K562 (cell line): ENCODE data around the gene LRCOL1. TPM values are rescaled to one million over a fixed set of nuclear protein-coding genes. Genes with fewer than 3 reads are reported as not detected.

Experiments used
- CREB1 ChIP-seq, 2 experiments: sonication (generic) in 1 of 2; formaldehyde crosslinking in 1 of 2; IDR thresholded peaks; 2 replicates each; pipeline versions ENCODE4 v1.6.1 to v1.8.0; 2012 to 2022; ENCODE audit warnings: inconsistent platforms in 1 of 2, mild to moderate bottlenecking in 1 of 2, missing genetic modification reagents in 1 of 2, moderate library complexity in 1 of 2
- CREM ChIP-seq: IDR thresholded peaks from 2 replicates; pipeline ENCODE4 v1.6.1; 2014; ENCODE audit warnings: antibody characterized with exemption, low read depth
- HNRNPUL1 ChIP-seq: fragments of 200-400 bp; formaldehyde crosslinking; IDR thresholded peaks from 2 replicates; pipeline ENCODE4 v1.6.1; 2017; ENCODE audit warnings: low read length
- KLF13 ChIP-seq: fragments of 450-650 bp; IDR thresholded peaks from 2 replicates; pipeline ENCODE4 v1.6.1; 2016; ENCODE audit warnings: missing genetic modification characterization, low read depth, mild to moderate bottlenecking, missing compliant biosample characterization, moderate library complexity, borderline replicate concordance
- L3MBTL2 ChIP-seq: fragments of 450-650 bp; IDR thresholded peaks from 2 replicates; pipeline ENCODE4 v1.6.1; 2016; ENCODE audit warnings: mild to moderate bottlenecking, moderate library complexity
- MYNN ChIP-seq, 2 experiments: sonication (generic); formaldehyde crosslinking in 1 of 2; IDR thresholded peaks; 2 replicates each; pipeline versions ENCODE4 v1.5.0 to v1.6.1; 2016 to 2020; ENCODE audit warnings: antibody characterized with exemption in 1 of 2, missing genetic modification reagents in 1 of 2
- PTTG1 ChIP-seq: fragments of 450-650 bp; IDR thresholded peaks from 2 replicates; pipeline ENCODE4 v1.6.1; 2016; ENCODE audit warnings: low read depth, mild to moderate bottlenecking, missing genetic modification characterization, missing compliant biosample characterization
- RFX1 ChIP-seq: fragments of 450-650 bp; IDR thresholded peaks from 2 replicates; pipeline ENCODE4 v1.6.1; 2016; ENCODE audit warnings: mild to moderate bottlenecking, moderate library complexity
- SMAD2 ChIP-seq: fragments of 150-350 bp; IDR thresholded peaks from 2 replicates; pipeline ENCODE4 v1.6.1; 2014; ENCODE audit warnings: low read depth, mild to moderate bottlenecking, low read length
- SUPT5H ChIP-seq: fragments of 450-650 bp; IDR thresholded peaks from 2 replicates; pipeline ENCODE4 v1.6.1; 2016
- TCF3 ChIP-seq: sonication (generic); formaldehyde crosslinking; IDR thresholded peaks from 2 replicates; pipeline ENCODE4 v1.4.0; 2020; ENCODE audit warnings: mild to moderate bottlenecking, missing genetic modification reagents
- XRCC3 ChIP-seq: fragments of 450-650 bp; IDR thresholded peaks from 2 replicates; pipeline ENCODE4 v1.6.1; 2017; ENCODE audit warnings: mild to moderate bottlenecking, moderate library complexity
- YY1 ChIP-seq, 3 experiments: IDR thresholded peaks; 2 replicates each; pipeline ENCODE4 v1.6.1; 2011; ENCODE audit warnings: low read length in 2 of 3, mild to moderate bottlenecking in 2 of 3, moderate library complexity in 2 of 3, borderline replicate concordance in 1 of 3, control low read depth in 1 of 3, low read depth in 1 of 3; ENCODE audit not compliant: insufficient read depth in 3 of 3, insufficient replicate concordance in 2 of 3, control insufficient read depth in 1 of 3, insufficient read length in 1 of 3; ENCODE audit errors: extremely low read depth in 1 of 3
- ZNF175 ChIP-seq: fragments of 200-800 bp; sonication (Bioruptor generic); IDR thresholded peaks from 2 replicates; pipeline ENCODE4 v1.6.1; 2016; ENCODE audit warnings: low read depth, mild to moderate bottlenecking, missing genetic modification characterization, missing compliant biosample characterization
- ZNF445 ChIP-seq: fragments of 250-450 bp; sonication (Bioruptor Pico); IDR thresholded peaks from 2 replicates; pipeline ENCODE4 v1.4.0; 2020; ENCODE audit warnings: low read depth, mild to moderate bottlenecking, moderate library complexity
- ZNF696 ChIP-seq: fragments of 250-450 bp; sonication (Bioruptor Pico); conservative IDR thresholded peaks from 2 replicates; pipeline ENCODE4 v1.4.0; 2020; ENCODE audit warnings: mild to moderate bottlenecking, moderate library complexity
- ZNF707 ChIP-seq: fragments of 250-450 bp; sonication (Bioruptor Pico); conservative IDR thresholded peaks from 2 replicates; pipeline ENCODE4 v1.8.0; 2022; ENCODE audit warnings: inconsistent platforms, mild to moderate bottlenecking, moderate library complexity
- polyA plus RNA-seq, 8 experiments: library from polyadenylated mRNA; depleted of rRNA in 4 of 8; stranded (reverse) in 5 of 8; unstranded in 3 of 8; fragments of >200 nt; fragmentation: Nextera tagmentation in 2 of 8; fragmentation: Illumina TruSeq in 1 of 8; extraction: Ambion mirVana in 2 of 8; extraction: Trizol in 1 of 8; gene quantifications; 2 replicates each; pipeline versions ENCODE4 v1.2.1 to v1.2.3, GENCODE V29; 2011 to 2014; ENCODE audit warnings: inconsistent platforms in 1 of 8, missing spikeins in 1 of 8
- total RNA-seq, 7 experiments: library from RNA; depleted of rRNA in 6 of 7; stranded (reverse); fragments of >200 nt in 6 of 7; fragmentation: Illumina TruSeq in 2 of 7; extraction: Trizol in 2 of 7; gene quantifications; 2 replicates each; pipeline versions ENCODE4 v1.2.1 to v1.2.3, GENCODE V29; 2011 to 2021; ENCODE audit warnings: low replicate concordance in 1 of 7
- TF ChIP-seq, protein P1 (sequence below): fragments of 250-450 bp; sonication (Bioruptor Pico); IDR thresholded peaks from 2 replicates; pipeline ENCODE4 v1.4.0; 2020
- TF ChIP-seq, protein P2 (sequence below): fragments of 250-450 bp; sonication (Bioruptor Pico); IDR thresholded peaks from 2 replicates; pipeline ENCODE4 v1.8.0; 2022; ENCODE audit warnings: inconsistent platforms, mild to moderate bottlenecking, moderate library complexity, borderline replicate concordance

LRCOL1 gene
- total and polyA plus RNA-seq, 9 of the 15 experiments (the other 6 are each of a cell fraction or from before 2014, with no cell fraction given) = not detected

DNA sequence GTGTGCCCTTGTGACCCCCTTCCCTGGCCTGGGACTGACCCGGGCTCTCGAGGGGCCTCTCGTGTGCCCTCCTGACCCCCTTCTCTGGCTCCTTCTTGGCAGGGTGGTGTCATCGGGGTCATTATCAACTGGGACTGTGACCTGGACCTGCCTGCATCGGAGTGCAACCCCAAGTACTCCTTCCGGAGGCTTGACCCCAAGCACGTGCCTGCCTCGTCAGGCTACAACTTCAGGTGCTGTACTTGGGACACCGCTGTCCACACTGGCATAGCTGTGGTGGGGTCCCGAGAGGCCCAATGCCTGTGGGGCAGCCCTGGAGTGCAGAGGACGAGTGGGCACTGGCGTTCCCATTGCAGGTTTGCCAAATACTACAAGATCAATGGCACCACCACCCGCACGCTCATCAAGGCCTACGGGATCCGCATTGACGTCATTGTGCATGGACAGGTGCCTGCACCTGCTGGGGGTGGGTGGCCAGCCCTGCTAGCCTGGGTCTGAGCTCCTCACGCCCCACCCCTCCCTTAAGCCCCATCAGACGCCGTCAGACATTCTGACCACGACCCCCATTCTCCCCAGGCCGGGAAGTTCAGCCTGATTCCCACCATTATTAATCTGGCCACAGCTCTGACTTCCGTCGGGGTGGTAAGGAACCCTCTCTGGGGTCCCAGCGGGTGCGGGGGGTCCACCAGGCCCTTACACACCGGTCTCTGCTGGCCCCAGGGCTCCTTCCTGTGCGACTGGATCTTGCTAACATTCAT is 10.7 kb upstream of the LRCOL1 start (continued):
- peak; percentile 17; the same call in 1 of the 2 replicates for TF ChIP-seq CREB1 (IDR thresholded peaks at IDR 0.05)
- no peak for TF ChIP-seq CREB1 (CRISPR knock-in tag; IDR thresholded peaks at IDR 0.05)
- TF ChIP-seq KLF13 (tag) = no peak
- TF ChIP-seq RFX1 = no peak
- TF ChIP-seq, protein P1, sequence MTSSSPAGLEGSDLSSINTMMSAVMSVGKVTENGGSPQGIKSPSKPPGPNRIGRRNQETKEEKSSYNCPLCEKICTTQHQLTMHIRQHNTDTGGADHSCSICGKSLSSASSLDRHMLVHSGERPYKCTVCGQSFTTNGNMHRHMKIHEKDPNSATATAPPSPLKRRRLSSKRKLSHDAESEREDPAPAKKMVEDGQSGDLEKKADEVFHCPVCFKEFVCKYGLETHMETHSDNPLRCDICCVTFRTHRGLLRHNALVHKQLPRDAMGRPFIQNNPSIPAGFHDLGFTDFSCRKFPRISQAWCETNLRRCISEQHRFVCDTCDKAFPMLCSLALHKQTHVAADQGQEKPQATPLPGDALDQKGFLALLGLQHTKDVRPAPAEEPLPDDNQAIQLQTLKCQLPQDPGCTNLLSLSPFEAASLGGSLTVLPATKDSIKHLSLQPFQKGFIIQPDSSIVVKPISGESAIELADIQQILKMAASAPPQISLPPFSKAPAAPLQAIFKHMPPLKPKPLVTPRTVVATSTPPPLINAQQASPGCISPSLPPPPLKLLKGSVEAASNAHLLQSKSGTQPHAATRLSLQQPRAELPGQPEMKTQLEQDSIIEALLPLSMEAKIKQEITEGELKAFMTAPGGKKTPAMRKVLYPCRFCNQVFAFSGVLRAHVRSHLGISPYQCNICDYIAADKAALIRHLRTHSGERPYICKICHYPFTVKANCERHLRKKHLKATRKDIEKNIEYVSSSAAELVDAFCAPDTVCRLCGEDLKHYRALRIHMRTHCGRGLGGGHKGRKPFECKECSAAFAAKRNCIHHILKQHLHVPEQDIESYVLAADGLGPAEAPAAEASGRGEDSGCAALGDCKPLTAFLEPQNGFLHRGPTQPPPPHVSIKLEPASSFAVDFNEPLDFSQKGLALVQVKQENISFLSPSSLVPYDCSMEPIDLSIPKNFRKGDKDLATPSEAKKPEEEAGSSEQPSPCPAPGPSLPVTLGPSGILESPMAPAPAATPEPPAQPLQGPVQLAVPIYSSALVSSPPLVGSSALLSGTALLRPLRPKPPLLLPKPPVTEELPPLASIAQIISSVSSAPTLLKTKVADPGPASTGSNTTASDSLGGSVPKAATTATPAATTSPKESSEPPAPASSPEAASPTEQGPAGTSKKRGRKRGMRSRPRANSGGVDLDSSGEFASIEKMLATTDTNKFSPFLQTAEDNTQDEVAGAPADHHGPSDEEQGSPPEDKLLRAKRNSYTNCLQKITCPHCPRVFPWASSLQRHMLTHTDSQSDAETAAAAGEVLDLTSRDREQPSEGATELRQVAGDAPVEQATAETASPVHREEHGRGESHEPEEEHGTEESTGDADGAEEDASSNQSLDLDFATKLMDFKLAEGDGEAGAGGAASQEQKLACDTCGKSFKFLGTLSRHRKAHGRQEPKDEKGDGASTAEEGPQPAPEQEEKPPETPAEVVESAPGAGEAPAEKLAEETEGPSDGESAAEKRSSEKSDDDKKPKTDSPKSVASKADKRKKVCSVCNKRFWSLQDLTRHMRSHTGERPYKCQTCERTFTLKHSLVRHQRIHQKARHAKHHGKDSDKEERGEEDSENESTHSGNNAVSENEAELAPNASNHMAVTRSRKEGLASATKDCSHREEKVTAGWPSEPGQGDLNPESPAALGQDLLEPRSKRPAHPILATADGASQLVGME (CRISPR knock-in tag) = no peak
- no peak for TF ChIP-seq ZNF707 (CRISPR knock-in tag)
- peak; percentile 39; the same call in 1 of the 2 replicates for TF ChIP-seq SUPT5H
- no peak for TF ChIP-seq ZNF696 (CRISPR knock-in tag)
- no peak for TF ChIP-seq HNRNPUL1
- TF ChIP-seq XRCC3 = no peak
- TF ChIP-seq TCF3 (CRISPR knock-in tag) = no peak
- no peak for TF ChIP-seq PTTG1 (tag)
- TF ChIP-seq L3MBTL2 = no peak
- TF ChIP-seq, protein P2, sequence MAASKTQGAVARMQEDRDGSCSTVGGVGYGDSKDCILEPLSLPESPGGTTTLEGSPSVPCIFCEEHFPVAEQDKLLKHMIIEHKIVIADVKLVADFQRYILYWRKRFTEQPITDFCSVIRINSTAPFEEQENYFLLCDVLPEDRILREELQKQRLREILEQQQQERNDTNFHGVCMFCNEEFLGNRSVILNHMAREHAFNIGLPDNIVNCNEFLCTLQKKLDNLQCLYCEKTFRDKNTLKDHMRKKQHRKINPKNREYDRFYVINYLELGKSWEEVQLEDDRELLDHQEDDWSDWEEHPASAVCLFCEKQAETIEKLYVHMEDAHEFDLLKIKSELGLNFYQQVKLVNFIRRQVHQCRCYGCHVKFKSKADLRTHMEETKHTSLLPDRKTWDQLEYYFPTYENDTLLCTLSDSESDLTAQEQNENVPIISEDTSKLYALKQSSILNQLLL (CRISPR knock-in tag) = no peak
- TF ChIP-seq ZNF175 = no peak
- no peak for TF ChIP-seq YY1 (IDR thresholded peaks at IDR 0.05; ENCODE audit: borderline replicate concordance in 1 of 3, control insufficient read depth in 1 of 3, extremely low read depth in 1 of 3, insufficient read depth in 3 of 3, insufficient read length in 1 of 3, insufficient replicate concordance in 2 of 3, low read depth in 1 of 3, low read length in 2 of 3)
- TF ChIP-seq ZNF445 = no peak
- TF ChIP-seq MYNN (IDR thresholded peaks at IDR 0.05) = peak; percentile 15; the same call in 1 of the 2 replicates
- TF ChIP-seq MYNN (CRISPR knock-in tag; IDR thresholded peaks at IDR 0.05) = no peak
- no peak for TF ChIP-seq SMAD2
- no peak for TF ChIP-seq CREM
